ENCODE data around the gene GLRX2. TPM values are rescaled to one million over a fixed set of nuclear protein-coding genes. Genes with fewer than 3 reads are reported as not detected.

Gene GLRX2
- total RNA-seq, 1 experiment from 2014 or later = 30.6 TPM

DNA sequence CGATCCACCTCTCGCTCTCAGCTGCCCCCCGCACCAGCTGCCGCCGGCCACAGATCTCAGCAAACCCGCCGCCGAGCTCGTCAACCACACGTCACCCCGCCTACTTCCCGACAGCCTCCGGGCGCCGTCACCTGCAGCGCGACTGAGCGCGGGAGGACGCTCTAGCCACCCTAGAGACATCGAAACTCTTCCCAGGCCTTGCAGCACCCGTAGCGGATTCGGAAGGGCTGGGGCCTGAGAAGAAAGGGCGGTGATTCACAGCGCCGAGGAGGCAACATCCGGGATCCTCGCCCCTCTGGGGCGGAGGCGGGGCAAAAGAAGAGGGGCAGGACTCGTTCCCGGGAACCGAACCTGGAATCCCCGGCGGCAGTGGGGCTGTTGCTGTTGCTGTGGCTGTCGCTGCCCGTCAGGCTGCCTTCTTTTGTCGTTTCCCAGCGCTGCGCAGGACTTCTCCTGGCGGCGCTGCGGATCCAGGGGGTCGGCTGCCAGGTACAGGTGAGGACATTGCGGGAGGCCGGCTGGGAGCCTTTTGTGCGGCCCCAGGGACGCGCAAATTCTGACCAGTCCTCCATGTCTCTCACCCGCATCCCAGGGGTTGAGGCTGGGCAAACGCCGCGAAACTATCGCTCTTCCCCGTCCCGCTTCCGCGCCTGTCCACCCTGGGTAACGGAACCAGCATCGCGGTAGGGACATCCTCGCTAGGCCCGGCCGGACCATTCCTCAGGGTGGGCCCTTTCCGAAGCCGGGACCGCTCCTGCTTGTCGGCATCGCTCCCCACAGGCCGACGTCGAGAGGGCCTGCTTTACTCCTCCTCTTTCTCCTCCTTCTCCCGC, 45.7 kb downstream of the GLRX2 start, which contains the start of the genes RO60 and UCHL5 (continued):
- TF ChIP-seq, protein P1, sequence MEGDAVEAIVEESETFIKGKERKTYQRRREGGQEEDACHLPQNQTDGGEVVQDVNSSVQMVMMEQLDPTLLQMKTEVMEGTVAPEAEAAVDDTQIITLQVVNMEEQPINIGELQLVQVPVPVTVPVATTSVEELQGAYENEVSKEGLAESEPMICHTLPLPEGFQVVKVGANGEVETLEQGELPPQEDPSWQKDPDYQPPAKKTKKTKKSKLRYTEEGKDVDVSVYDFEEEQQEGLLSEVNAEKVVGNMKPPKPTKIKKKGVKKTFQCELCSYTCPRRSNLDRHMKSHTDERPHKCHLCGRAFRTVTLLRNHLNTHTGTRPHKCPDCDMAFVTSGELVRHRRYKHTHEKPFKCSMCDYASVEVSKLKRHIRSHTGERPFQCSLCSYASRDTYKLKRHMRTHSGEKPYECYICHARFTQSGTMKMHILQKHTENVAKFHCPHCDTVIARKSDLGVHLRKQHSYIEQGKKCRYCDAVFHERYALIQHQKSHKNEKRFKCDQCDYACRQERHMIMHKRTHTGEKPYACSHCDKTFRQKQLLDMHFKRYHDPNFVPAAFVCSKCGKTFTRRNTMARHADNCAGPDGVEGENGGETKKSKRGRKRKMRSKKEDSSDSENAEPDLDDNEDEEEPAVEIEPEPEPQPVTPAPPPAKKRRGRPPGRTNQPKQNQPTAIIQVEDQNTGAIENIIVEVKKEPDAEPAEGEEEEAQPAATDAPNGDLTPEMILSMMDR (IDR thresholded peaks at IDR 0.05 in 2 of 3, conservative IDR thresholded peaks at IDR 0.05 in 1 of 3; ENCODE audit: borderline replicate concordance in 1 of 3, insufficient read depth in 1 of 3, low read depth in 2 of 3, low read length in 2 of 3) = no peak
- TF ChIP-seq RAD21 (IDR thresholded peaks at IDR 0.05; ENCODE audit: low read depth) (no peak; the same call in 1 of the 2 replicates), POLR2AphosphoS5 (IDR thresholded peaks at IDR 0.05; ENCODE audit: low read depth, low read length) (peak; percentile 95), SRF (IDR thresholded peaks at IDR 0.05; ENCODE audit: low read depth) (peak; percentile 94), ZNF274 (IDR thresholded peaks at IDR 0.05; ENCODE audit: low read depth, low read length) (no peak), ZBTB33 (IDR thresholded peaks at IDR 0.05; ENCODE audit: extremely low read depth, insufficient replicate concordance, low read length) (peak; percentile 89), TCF7L2 (IDR thresholded peaks at IDR 0.05; ENCODE audit: borderline replicate concordance, extremely low read depth, insufficient read depth, insufficient read length) (peak; percentile 91), EGR1 (IDR thresholded peaks at IDR 0.05; ENCODE audit: low read depth) (peak; percentile 73), MAX (IDR thresholded peaks at IDR 0.05) (peak; percentile 97), CEBPB (IDR thresholded peaks at IDR 0.05; ENCODE audit: low read depth) (peak; percentile 48; the same call in 1 of the 2 replicates)

All from HCT116 (cell line).